HG02678 (cell line): Measurements from ENCODE around the gene FAM234A.

Source experiments
- ATAC-seq: cut with Tn5 transposase; IDR thresholded peaks from one replicate; pipeline ENCODE4 v1.9.1; 2021; ENCODE audit warnings: mild to moderate bottlenecking, moderate library complexity; ENCODE audit not compliant: unreplicated experiment

FAM234A gene

DNA sequence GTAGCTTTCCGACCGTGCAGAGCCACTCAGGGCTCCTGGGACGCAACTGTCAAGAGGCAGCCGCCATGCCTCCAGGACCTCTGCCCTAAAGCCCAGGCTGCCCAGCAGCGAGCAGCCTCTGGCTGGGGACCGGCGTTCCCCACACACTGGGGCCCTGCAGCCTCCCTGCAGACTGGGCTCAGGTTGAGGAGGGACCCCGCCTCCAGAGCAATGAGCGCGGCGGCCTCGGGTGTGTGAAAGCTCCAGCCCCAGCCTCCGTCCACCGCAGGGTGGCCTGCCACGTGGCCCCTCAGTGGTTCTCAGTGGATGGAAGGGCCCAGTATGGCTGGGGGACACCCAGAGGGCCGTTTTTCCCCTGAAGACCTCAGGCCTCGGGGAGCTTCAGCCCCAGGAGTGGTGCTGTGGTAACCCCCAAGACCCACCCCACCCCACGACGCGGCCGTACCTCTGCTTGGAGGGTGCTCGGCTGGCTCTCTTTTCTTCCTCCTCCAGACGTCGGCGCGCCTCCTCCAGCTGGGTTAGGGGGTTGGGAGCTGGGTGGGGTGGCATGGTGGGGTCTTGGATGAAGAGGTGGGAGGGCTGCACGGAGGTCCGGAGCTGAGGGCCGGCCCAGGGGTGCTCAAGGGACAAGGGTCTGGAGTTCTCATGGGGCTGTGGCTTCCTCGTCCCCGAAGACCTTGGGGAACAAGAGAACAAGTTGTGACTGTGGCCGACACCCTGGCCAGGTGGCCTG is 58.6 kb downstream of the FAM234A start:
- no peak for ATAC-seq

DNA sequence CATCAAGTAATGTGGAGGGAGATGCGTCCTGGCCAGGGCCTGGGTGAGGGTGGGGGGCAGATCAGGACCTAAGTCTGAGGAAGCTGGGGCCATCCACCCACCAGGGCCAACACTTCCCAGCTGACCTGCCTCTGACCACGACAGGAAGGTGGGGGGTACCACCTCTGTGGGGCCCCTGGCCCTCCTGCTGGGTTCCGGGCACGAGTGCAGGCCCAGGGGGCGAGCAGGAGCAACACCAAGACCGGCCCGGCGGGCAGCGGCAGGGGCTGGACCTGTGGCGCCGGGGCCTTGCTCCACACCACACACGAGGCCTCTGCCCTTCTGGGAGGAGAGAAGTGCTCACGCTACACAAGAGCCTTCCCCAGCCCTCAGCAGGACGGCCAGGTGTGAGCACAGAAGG is 61.7 kb downstream of the FAM234A start:
- no peak for ATAC-seq

DNA sequence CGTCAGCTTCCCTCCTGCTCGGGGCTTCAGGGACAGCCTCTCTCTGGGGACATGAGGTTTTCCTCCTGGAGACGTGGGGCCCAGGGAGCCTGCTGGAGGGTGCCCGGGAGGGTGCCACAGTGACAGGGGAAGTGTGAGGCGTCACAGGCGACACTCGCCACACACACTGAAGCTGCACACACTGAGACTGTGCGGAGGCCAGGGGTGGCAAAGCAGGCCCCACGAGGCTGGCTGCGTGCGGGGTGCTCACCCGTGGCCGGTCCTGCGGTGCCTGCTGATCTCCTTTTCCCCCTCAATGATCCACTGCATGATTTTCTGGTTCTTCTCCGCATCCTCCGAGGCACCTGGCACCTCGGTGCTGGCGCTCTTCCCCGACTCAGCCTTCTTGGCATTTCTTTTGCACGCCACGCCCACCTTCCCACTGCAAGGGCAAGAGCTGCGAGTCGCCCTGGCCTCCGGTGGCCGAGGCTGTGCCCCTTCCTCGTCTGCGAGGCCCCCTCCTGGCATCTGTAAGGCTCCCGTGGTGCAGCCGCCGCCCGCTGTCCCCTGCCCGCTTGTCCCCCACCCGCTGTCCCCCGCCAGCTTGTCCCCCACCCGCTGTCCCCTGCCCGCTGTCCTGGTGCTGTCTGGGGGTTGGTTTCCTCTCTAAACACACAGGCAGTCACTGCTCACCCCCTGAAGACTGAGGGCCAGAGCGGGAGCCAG is 62.3 kb downstream of the FAM234A start:
- ATAC-seq = no peak

DNA sequence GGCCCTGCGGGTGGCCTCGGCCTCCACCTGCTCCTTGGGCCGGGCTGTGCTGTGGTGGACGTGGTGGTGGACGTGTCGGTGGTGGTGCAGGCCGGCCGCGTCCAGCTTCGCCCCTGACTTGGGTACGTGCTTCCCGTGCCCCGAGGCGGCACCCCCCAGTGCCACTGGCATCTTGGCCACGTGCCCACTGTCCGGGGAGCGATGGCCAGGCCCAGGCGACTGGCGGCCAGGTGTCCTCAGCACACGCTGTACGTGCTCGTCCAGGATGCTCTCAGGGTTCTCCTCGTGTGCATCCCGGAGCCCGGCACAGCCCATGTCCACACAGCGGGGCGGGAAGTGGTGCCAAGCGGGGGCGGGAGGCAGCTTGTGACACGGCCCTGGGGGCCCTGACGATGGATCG is 63.2 kb downstream of the FAM234A start:
- ATAC-seq = no peak

DNA sequence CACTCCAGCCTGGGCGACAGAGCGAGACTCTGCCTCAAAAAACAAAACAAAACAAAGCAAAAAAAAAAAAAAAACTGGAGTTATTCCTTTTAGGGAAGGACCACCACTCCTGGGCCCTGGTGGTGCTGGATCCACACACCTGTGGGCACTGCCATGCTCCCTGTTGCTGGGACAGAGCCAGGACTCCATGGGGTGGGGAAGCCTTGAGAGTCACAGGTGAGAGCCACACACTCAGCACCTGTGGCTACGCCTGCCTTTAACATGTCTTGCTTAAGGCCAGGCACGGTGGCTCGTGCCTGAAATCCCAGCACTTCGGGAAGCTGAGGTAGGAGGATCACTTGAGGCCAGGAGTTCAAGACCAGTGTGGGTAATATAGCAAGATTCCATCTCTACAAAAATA is 66.6 kb downstream of the FAM234A start:
- ATAC-seq = no peak

DNA sequence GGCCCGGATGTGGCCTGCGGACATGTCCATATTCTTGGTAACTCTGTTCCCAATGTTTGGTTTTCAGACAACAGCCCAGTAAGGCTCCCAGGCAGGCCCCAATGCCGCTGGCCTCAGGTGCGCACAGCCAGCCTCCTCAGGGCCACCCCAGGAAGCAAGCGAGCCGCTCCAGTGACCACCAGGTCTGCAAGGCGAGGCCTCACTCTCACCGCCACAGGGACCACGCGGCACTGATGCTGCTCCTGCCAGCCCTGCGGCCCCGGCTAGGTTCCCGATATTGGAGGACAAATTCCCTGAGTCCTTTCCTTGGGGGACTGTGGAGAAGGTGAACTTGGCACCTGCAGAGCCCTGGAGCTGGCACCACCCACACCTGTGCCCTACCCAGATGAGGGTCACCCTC is 67.3 kb downstream of the FAM234A start:
- ATAC-seq = no peak

DNA sequence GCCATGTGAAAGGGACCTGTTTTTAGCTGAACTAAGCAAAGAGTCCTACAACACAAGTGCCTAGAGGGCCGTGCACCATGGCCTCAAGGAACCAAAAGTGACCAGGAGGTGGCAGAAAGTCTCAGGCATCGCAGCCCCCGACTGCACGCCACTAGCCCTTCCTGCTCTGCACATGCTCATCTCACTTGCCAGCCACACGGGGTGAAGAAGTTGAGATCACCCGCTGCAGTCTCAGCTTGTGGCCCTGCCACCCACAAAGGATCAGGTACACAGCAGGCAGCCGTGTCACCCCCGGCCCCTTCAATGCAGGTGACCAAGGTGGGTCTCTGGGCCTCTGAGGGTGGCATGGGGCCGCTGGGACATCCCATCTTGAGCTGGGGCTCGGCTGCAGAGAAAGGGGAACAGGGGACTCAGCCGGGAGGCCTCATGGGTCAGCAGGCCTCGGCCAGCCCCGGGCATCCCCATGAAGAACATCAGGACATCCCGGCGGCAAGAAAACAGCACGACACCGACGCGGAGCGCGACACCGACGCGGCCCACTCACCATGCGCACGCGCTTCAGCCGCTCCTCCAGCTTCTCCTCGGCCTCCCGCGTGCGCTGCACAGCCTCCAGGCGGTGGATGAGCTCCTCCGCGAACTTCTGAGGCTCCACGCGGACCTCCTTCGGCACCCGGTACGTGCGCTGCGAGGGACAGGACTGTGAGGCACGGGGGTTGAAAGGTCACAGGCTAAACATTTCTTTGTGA is 69.3 kb downstream of the FAM234A start:
- no peak for ATAC-seq

DNA sequence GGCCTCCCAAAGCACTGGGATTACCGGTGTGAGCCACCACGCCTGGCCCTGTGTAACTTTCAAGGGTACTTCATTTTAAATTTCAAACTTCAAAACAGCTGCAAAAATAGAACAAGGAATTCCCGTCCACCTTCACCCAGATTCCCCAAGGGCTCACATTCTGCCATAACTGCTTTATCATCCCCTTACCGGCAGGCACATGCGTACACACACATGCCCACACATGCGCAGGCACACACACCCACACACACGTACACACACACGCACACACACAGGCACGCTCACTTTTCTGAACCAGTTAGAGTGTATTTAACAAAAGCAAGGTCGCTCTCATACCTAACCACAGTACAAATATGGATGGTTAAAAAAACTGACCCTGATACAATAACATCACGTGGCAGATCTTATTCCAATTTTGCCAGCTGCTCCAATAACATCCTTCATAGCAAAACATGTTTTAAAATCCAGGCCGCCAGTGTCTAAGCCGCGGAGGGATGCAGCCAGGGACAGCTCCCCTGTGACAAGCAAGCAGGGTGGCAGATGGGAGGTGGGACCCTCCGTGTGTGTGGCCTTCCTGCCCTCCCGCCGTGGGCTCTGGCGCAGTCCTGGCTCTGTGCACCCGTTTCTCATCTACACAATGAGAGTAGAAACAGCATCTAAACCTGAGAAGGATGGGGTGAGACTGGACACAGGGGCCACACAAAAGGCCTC is 71.5 kb downstream of the FAM234A start:
- no peak for ATAC-seq

DNA sequence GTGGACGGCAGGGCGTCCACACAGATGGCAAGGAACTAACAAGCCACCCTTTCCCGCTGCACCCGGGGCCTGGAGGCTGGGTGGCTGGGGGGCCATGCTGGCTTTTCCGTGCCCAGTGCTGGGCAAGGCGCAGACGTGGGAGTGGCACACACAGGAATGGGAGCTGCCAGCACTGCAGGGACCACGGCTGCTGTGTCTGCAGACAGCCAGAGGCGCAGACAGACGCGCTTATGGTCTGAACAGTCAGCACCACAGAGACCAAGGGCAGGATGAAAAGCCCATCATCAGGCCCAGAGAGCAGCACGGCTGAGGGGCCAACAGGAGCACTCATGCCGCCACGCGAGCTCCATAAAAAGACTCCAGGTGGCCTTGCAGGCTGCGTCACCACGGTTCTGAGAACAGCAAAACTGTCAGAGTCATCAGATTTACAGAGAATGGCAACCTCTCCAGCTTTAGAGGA is 72.3 kb downstream of the FAM234A start:
- ATAC-seq = no peak

DNA sequence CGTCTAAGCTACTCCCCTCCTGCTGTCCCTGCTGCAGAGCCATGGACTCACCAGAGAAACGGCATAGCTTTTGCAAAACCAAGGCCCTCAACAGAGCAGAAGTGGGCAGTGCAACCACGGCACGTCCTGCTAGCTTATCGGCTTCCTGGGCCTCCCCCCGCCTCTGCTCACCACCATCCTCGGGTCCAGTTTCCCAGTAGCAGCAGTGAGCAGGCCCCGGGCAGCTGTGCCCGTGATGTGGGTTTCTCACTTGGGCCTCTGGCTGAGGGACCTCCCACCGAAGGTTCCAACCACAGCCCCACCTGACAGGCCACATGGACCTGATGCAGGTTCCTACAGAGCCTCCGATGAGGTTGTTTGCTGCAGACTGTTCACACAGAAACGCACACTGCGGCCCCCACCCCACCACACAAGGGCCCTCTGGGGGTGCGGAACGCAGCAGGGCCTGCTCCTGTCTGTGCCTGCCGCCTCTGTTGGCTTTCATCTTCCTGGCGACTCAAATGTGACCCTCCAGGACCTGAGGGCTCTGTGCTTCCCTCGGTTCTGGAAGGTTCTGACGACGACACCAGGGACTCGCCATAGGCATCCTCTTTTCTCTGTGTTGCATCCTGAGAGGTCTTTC is 73.2 kb downstream of the FAM234A start:
- ATAC-seq = no peak

DNA sequence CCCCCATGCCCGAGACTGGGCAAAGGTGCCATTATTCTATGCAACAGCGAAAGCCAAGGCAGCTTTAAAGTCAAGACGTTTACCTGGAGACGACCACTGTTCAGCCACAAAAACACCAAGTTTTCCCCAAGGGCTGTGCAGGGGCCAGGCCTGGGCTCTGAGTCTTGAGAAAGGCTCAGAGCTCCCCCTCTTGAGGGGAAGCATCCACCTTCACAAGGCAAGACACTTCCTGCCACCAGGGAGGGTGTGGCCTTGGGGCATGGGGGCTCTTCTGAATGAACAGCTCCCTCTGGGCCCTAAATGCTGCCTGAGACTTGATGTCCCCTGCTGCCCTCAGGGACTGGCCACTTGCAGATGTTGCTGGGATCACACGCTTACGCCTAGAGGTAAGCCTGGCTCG is 74.9 kb downstream of the FAM234A start:
- no peak for ATAC-seq

DNA sequence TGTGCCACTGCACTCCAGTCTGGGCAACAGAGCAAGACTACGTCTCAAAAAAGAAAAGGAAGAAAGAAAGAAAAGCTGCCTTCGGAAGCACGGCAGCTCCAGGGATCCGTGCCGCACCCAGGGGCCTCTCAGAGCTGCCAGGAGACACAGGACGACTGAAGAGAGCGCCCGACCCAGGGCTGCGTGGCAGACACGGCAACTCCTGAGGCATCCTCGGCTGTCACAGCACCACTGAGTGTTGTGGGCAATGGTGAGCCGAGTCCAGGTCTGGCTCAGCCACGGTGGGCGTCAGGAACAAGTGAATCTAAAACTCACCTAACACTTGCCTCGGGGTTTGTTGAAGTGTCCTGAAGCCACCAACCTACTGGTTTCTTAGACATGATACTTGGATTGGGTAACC is 77.1 kb downstream of the FAM234A start:
- no peak for ATAC-seq

DNA sequence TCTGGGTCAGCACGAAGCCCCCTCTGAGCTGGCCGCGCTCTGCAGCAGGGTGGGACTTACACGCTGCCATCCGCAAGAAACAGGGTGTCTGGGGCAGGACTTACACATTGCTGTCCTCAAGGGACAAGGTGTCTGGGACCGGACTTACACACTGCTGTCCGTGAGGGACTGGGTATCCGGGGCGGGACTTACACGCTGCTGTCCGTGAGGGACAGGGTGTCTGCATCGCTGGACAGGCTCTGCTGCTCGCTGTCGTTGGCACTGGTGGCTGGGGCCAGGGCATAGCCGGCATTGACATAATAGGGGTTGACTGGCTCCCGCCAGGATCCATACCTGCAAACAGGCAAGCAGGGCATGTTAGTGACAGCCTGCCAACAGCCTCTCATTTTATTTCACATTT is 79.7 kb downstream of the FAM234A start:
- ATAC-seq = no peak

DNA sequence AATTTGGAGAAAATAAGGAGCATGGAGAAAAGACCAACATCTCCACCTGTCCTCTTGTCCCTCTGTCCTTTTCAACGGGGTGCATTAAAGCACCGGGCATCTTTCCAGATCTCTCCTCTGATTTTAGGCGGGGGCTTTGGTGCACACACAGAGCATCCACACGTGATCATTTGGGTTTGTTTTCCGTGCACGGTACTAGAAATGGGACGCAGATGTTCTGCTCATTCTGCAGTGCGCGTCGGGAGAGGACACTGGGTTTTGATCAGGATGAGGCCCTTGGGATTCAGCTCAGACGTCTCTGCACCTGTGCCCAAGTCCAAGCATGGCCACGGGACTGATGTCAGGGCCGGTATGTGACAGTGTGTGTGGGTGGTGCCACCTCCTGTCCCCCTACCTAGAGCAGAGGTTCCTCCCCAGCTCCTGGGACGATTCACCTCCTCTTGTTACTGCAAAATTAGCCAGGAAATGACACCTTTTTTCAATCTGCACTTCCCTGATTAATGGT is 80.2 kb downstream of the FAM234A start:
- ATAC-seq = no peak
